Neural crest cell (in vitro differentiated cells): ENCODE data around the gene DIP2C. TPM values are rescaled to one million over a fixed set of nuclear protein-coding genes. Genes with fewer than 3 reads are reported as not detected.
"Not testable (repeated sequence)": the region's sequence is repeated elsewhere in the genome, so short reads cannot be mapped to it uniquely, and the experiment has no call there.

Source experiments
- DNase-seq: peaks from one replicate; pipeline ENCODE4 v3.0.0; 2021; ENCODE audit warnings: low read depth, mixed read lengths, low spot score
- H3K27ac Mint-ChIP-seq: one replicate; pipeline ENCODE4 v1.8.0; 2021; ENCODE audit warnings: mild to moderate bottlenecking, mixed read lengths; ENCODE audit not compliant: unreplicated experiment
- H3K27me3 Mint-ChIP-seq: 2 replicates; pipeline ENCODE4 v1.8.0; 2021; ENCODE audit warnings: low read depth, mild to moderate bottlenecking, mixed read lengths
- H3K36me3 Mint-ChIP-seq: 2 replicates; pipeline ENCODE4 v1.8.0; 2021; ENCODE audit warnings: low read depth, mild to moderate bottlenecking, mixed read lengths
- H3K4me1 Mint-ChIP-seq: 2 replicates; pipeline ENCODE4 v1.8.0; 2021; ENCODE audit warnings: mixed read lengths
- H3K4me3 Mint-ChIP-seq: one replicate; pipeline ENCODE4 v1.8.0; 2021; ENCODE audit warnings: mild to moderate bottlenecking, mixed read lengths
- H3K9me3 Mint-ChIP-seq: 2 replicates; pipeline ENCODE4 v1.8.0; 2021; ENCODE audit warnings: mixed read lengths
- total RNA-seq: library from RNA; stranded (reverse); gene quantifications from 2 replicates; pipeline ENCODE4 v1.2.1, GENCODE V29; 2021
- TF ChIP-seq, protein P1 (sequence below): fragments of 200-600 bp; sonication (generic); conservative IDR thresholded peaks from 2 replicates; pipeline ENCODE4 v1.5.0; 2021; ENCODE audit warnings: antibody characterized with exemption, mild to moderate bottlenecking

The DIP2C gene
- total RNA-seq, 1 donor from 2014 or later, result 21.7 TPM

DNA sequence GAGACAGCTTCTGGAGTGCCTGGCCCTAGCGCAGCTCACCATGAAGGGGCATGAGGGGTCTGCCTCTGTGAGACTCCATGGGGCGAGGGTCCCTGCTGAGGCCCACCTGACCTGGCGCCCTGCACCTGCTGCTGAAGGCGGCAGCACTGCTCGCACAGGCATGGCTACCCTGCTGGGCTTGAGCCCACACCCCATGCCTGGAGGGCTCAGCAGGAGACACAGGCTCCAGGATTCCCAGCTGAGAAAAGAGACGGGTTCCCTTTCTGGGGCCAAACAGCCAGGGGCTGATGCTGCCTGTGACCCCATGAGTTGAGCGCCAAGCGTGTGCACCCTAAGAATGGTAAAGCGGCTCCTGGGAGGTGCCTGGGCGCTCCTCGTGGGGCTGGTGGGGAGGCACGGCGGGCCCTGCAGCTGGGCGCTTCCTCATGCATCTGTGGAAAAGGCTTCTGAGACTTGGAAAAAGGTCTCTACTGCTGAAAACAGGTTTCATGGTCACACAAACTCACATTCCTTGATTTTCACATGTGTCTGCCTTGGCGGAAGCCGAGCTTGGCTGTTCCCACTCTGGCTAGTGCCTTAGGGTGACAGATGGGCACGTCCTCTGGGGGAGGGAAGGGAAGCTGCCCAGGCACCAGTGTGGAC lies 320.8 kb downstream of the DIP2C start:
- Mint-ChIP-seq H3K4me3 (no peak overlapping the region), H3K27ac (peak overlapping the region; percentile 67), H3K4me1 (peaks cover 19% of the 10 kb centered on the region), H3K27me3 (no peaks in the 10 kb centered on the region), H3K36me3 (peaks cover 7% of the 10 kb centered on the region), H3K9me3 (no peaks in the 10 kb centered on the region)
- no peak for DNase-seq
- TF ChIP-seq, protein P1, sequence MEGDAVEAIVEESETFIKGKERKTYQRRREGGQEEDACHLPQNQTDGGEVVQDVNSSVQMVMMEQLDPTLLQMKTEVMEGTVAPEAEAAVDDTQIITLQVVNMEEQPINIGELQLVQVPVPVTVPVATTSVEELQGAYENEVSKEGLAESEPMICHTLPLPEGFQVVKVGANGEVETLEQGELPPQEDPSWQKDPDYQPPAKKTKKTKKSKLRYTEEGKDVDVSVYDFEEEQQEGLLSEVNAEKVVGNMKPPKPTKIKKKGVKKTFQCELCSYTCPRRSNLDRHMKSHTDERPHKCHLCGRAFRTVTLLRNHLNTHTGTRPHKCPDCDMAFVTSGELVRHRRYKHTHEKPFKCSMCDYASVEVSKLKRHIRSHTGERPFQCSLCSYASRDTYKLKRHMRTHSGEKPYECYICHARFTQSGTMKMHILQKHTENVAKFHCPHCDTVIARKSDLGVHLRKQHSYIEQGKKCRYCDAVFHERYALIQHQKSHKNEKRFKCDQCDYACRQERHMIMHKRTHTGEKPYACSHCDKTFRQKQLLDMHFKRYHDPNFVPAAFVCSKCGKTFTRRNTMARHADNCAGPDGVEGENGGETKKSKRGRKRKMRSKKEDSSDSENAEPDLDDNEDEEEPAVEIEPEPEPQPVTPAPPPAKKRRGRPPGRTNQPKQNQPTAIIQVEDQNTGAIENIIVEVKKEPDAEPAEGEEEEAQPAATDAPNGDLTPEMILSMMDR, result no peak

GRCh38 chr10:368107-368506 lies 321.4 kb downstream of the DIP2C start:
- H3K4me1 Mint-ChIP-seq, result peaks cover 13% of the 10 kb centered on the region
- H3K9me3 Mint-ChIP-seq, DNase-seq, H3K27me3 Mint-ChIP-seq, H3K36me3 Mint-ChIP-seq, H3K4me3 Mint-ChIP-seq, H3K27ac Mint-ChIP-seq: not testable (repeated sequence)

DNA sequence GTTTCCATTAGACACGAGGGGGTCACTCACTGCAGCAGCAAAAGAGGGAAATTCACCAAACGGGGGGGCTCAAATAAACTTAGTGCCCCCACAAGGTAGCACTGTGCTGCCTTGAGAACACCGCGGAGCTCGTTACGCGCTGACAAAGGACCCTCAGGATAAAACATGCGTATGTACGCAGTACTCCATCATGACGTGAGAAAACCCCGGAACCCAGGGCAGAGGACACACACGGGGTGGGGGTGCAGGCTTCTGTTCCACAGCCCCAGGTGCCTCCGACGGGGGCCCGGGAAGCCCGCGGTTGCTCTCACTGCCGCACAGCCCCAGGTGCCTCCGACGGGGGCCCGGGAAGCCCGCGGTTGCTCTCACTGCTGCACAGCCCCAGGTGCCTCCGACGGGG lies 321.8 kb downstream of the DIP2C start:
- TF ChIP-seq, protein P1, result no peak
- Mint-ChIP-seq H3K4me1 (peaks cover 10% of the 10 kb centered on the region), H3K4me3 (no peak overlapping the region), H3K27me3 (no peaks in the 10 kb centered on the region), H3K9me3 (no peaks in the 10 kb centered on the region), H3K27ac (no peak overlapping the region), H3K36me3 (peaks cover 7% of the 10 kb centered on the region)
- no peak for DNase-seq

- H3K27ac Mint-ChIP-seq, result no peak overlapping the region
Observed at GRCh38 chr10:366186-366585, 323.3 kb downstream of the DIP2C start.

GRCh38 chr10:364267-364775 lies 325.1 kb downstream of the DIP2C start:
- Mint-ChIP-seq H3K27ac (no peak overlapping the region), H3K4me1 (peaks cover 16% of the 10 kb centered on the region)

More at GRCh38 chr10:366186-366585, 323.3 kb downstream of the DIP2C start:
- no peaks in the 10 kb centered on the region for H3K9me3 Mint-ChIP-seq
- DNase-seq, result no peak
- H3K4me1 Mint-ChIP-seq, result peaks cover 21% of the 10 kb centered on the region
- H3K27me3 Mint-ChIP-seq, result no peaks in the 10 kb centered on the region
- H3K36me3 Mint-ChIP-seq, result peaks cover 11% of the 10 kb centered on the region
- TF ChIP-seq, protein P1, result no peak
- no peak overlapping the region for H3K4me3 Mint-ChIP-seq

DNA sequence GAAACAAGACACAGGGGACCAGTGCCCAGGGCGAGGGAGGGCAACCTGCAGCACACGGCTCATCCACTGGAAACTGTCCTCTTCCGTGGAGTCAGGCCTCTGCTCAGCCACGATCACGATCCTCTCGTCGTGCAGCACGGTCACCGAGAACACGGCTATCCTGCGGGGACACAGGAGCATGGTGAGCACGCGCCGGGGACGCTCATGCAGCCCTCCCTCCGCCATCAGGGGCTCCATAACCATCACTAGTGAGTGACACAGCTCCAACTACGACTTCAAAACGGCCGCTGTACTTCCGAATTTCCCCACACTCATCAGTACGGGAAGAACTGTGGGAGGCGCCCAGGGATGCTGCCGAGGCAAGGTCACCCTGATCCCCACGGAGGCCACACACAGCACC lies 326.3 kb downstream of the DIP2C start:
- H3K4me1 Mint-ChIP-seq, result peaks cover 13% of the 10 kb centered on the region
- H3K36me3 Mint-ChIP-seq, result peaks cover 14% of the 10 kb centered on the region
- H3K27ac Mint-ChIP-seq, result no peak overlapping the region
- TF ChIP-seq, protein P1, result no peak
- H3K9me3 Mint-ChIP-seq, result no peaks in the 10 kb centered on the region
- H3K27me3 Mint-ChIP-seq, result no peaks in the 10 kb centered on the region
- H3K4me3 Mint-ChIP-seq, result no peak overlapping the region
- DNase-seq, result no peak

More at GRCh38 chr10:364267-364775, 325.1 kb downstream of the DIP2C start:
- no peak for DNase-seq
- H3K4me3 Mint-ChIP-seq, result no peak overlapping the region
- H3K9me3 Mint-ChIP-seq, result no peaks in the 10 kb centered on the region
- no peaks in the 10 kb centered on the region for H3K27me3 Mint-ChIP-seq
- H3K36me3 Mint-ChIP-seq, result peaks cover 13% of the 10 kb centered on the region
- TF ChIP-seq, protein P1, result no peak
